Measurements from ENCODE around the gene MT4. TPM values are rescaled to one million over a fixed set of nuclear protein-coding genes. Genes with fewer than 3 reads are reported as not detected.
A peak's percentile ranks its signal among the peaks of the same experiment; 100 is the strongest.

Gene MT4
- total and polyA plus RNA-seq, 12 donors = not detected

DNA sequence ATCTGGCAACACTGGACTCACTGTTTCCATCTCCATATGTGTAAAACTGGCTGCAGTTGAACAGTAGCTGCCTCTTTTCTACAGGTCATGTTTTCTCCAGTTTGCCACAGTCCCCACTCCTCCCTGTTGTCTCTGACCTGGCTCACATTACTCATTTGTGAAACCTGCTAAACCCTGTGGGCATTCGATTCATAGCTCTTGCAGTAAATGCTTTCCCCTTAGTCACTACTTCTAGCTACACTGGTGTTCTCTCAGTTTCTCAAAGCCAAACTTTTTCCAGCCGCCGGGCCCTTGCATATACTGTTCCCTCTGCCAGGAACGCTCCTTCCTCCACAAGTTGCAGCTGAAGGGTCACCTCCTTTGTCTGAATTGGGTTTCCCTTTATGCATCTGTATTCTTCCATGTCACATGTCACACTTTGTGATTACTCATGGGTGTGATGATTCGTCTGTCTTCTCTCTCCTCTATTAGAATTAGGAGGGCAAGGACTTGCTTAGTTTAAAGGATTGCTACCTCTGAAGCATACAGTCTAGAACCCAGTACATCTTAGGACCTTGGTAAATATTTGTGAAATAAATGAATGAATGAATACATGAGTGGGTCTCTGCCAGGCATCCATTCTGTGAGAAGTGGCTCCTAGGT is 15.0 kb upstream of the MT4 start:
- Histone ChIP-seq H3K27ac (no peak overlapping the region), H3K27me3 (peaks cover 0 to 4% (median 0%) of the 10 kb centered on the region in 7 donors), H3K9me3 (no peaks in the 10 kb centered on the region), H3K36me3 (no peaks in the 10 kb centered on the region), H3K4me3 (no peak overlapping the region), H3K4me1 (peaks cover 0 to 16% (median 11%) of the 10 kb centered on the region in 9 donors)
- ATAC-seq (no peak), DNase-seq (no peak)
- TF ChIP-seq, protein P1, sequence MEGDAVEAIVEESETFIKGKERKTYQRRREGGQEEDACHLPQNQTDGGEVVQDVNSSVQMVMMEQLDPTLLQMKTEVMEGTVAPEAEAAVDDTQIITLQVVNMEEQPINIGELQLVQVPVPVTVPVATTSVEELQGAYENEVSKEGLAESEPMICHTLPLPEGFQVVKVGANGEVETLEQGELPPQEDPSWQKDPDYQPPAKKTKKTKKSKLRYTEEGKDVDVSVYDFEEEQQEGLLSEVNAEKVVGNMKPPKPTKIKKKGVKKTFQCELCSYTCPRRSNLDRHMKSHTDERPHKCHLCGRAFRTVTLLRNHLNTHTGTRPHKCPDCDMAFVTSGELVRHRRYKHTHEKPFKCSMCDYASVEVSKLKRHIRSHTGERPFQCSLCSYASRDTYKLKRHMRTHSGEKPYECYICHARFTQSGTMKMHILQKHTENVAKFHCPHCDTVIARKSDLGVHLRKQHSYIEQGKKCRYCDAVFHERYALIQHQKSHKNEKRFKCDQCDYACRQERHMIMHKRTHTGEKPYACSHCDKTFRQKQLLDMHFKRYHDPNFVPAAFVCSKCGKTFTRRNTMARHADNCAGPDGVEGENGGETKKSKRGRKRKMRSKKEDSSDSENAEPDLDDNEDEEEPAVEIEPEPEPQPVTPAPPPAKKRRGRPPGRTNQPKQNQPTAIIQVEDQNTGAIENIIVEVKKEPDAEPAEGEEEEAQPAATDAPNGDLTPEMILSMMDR (IDR thresholded peaks at IDR 0.05) = no peak
- intact Hi-C loops (cut with DNase I) = no loop called here
- 89 to 92% methylated on average over 5 of the region's 5 CpGs for WGBS, 2 donors

GRCh38 chr16:56551796-56552738 is 12.8 kb upstream of the MT4 start:
- WGBS, 2 donors = 28 to 31% methylated on average over 11 of the region's 11 CpGs
- intact Hi-C loops (cut with DNase I) = no loop called here
- H3K9me3 ChIP-seq = no peaks in the 10 kb centered on the region
- peak overlapping the region in 3 of 10 donors; percentile 7 to 19 (median 10) for H3K27ac ChIP-seq
- peaks cover 0 to 22% (median 0%) of the 10 kb centered on the region in 7 donors for H3K27me3 ChIP-seq
- ATAC-seq (peak in 7 of 8 donors; percentile 61 to 90 (median 75)), DNase-seq (peak in 1 of 2 donors; percentile 24)
- TF ChIP-seq, protein P1 (IDR thresholded peaks at IDR 0.05) = no peak
- H3K4me3 ChIP-seq = no peak overlapping the region
- H3K36me3 ChIP-seq = no peaks in the 10 kb centered on the region
- peaks cover 0 to 16% (median 11%) of the 10 kb centered on the region in 9 donors for H3K4me1 ChIP-seq

DNA sequence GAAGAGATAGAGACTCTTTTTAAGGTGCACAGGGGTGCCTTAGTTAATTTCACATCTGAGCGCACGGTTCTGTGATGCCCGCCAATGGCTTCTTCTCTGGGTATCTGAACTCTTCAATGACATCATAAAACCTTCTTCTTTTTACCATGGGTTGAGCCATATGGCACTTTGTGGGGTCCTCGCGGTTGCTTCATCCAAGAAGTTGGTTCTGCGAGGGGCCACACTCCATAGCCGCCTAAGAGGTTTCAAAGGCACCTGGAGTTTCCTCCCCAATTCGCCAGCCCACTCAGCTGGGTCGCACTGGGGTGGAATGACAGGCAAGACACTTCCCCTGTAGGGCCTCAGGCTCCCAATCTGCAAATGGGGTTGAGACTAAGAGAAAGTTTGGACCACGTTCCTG is 10.4 kb upstream of the MT4 start:
- H3K27me3 ChIP-seq = peaks cover 0 to 24% (median 0%) of the 10 kb centered on the region in 7 donors
- H3K4me3 ChIP-seq = no peak overlapping the region
- no peak overlapping the region for H3K27ac ChIP-seq
- H3K36me3 ChIP-seq = no peaks in the 10 kb centered on the region
- no peak for DNase-seq
- no peaks in the 10 kb centered on the region for H3K9me3 ChIP-seq
- intact Hi-C loops (cut with DNase I) = no loop called here
- peaks cover 0 to 13% (median 8%) of the 10 kb centered on the region in 9 donors for H3K4me1 ChIP-seq
- no peak for ATAC-seq
- WGBS, 2 donors = 91 to 93% methylated on average over 10 of the region's 10 CpGs
- TF ChIP-seq, protein P1 (IDR thresholded peaks at IDR 0.05) = no peak

DNA sequence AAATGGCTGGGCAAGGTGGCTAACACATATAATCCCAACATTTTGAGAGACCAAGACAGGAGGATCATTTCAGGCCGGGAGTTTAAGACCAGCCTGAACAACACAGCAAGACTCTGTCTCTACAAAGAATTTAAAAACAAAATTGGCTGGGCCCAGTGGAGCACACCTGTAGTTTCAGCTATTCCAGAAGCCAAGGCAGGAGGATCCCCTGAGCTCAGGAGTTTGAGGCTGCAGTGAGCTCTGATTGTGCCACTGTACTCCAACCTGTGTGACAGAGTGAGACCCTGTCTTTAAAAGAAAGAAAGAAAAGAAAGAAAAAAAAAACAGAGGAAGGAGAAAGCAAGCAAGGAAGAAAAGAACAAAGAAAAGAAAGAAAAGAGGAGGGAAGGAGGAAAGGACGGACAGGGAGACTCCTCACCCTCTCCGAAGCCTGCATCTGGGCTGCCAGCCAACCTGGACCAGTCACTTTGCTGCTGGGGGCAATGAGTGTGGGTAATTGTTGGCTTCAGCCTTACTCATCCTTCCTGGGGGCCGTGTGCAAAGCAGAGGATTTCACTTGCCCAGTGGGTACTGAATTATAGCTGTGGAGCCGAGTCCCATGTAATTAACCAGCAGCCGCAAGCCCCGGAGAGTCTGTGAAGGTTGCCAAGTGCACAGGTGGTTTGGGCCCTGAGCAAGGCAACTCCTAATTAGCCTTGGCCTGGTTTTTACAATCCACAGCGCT is 6.7 kb upstream of the MT4 start:
- intact Hi-C loops (cut with DNase I) = no loop called here
- peaks cover 0 to 24% (median 0%) of the 10 kb centered on the region in 7 donors for H3K27me3 ChIP-seq
- TF ChIP-seq, protein P1 (IDR thresholded peaks at IDR 0.05) = no peak
- WGBS, 2 donors = 71 to 73% methylated on average over 8 of the region's 8 CpGs
- H3K9me3 ChIP-seq = no peaks in the 10 kb centered on the region
- no peak for ATAC-seq
- no peaks in the 10 kb centered on the region for H3K4me1 ChIP-seq
- H3K27ac ChIP-seq = no peak overlapping the region
- no peak for DNase-seq
- no peak overlapping the region for H3K4me3 ChIP-seq
- H3K36me3 ChIP-seq = no peaks in the 10 kb centered on the region
